Hematopoietic multipotent progenitor cell treated with erythropoietin and hydrocortisone succinate and interleukin-3 and kit ligand, for 15 days (in vitro differentiated cells): Measurements from ENCODE around the gene PCDHGA11.
A peak's percentile ranks its signal among the peaks of the same experiment; 100 is the strongest.
"Not testable (repeated sequence)": the region's sequence is repeated elsewhere in the genome, so short reads cannot be mapped to it uniquely, and the experiment has no call there.

Experiments used
- DNase-seq: peaks from one replicate; pipeline ENCODE4 v3.0.0-alpha.2; 2015; ENCODE audit warnings: low spot score

PCDHGA11 gene

DNA sequence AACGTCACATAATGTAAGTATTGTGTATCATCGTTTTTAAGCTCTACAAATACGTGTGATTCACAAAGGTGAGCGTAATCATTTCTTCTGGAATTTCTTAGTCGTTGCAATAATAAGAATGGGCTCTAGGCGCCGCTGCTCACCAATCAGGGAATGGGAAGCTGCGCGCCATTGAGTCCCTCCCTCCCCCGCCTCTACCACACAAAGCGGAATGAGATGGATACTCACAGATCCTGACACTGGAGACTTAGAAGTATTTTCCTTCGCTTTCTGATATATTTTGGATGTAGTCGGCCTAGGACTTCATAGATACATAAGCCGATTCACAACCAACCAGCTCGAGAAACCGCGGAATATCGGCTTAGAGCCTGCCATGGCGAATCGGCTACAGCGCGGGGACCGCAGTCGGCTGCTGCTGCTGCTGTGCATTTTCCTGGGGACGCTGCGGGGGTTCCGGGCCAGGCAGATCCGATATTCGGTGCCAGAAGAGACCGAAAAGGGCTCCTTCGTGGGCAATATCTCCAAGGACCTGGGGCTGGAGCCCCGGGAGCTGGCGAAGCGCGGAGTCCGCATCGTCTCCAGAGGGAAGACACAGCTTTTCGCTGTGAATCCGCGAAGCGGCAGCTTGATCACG lies at the start of gene PCDHGA11:
PCDHGA11 (plus strand) TSS at position 197 of the 634 bp plus-strand sequence; CDS start at position 374, 177 bp downstream.
- peak; percentile 49 for DNase-seq

DNA sequence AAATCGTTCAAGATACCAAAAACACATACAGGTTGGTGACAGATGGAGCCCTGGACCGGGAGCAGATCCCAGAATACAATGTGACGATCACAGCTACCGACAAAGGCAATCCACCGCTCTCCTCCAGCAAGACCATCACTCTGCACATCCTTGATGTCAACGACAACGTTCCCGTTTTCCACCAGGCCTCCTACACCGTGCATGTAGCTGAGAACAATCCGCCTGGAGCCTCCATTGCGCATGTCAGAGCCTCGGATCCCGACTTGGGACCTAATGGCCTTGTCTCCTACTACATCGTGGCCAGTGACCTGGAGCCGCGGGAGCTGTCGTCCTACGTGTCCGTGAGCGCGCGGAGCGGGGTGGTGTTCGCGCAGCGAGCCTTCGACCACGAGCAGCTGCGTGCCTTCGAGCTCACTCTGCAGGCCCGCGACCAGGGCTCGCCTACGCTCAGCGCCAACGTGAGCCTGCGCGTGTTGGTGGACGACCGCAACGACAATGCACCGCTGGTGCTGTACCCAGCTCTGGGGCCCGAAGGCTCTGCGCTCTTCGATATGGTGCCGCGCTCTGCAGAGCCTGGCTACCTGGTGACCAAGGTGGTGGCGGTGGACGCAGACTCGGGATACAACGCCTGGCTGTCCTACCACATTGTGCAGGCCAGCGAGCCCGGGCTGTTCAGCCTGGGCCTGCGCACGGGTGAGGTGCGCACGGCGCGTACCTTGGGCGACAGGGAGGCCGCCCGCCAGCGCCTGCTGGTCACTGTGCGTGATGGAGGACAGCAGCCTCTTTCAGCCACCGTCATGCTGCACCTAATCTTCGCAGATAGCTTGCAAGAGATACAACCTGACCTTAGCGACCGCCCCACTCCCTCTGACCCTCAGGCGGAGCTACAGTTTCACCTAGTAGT lies 49.0 kb upstream of the PCDHGA11 start:
- DNase-seq = no peak

DNA sequence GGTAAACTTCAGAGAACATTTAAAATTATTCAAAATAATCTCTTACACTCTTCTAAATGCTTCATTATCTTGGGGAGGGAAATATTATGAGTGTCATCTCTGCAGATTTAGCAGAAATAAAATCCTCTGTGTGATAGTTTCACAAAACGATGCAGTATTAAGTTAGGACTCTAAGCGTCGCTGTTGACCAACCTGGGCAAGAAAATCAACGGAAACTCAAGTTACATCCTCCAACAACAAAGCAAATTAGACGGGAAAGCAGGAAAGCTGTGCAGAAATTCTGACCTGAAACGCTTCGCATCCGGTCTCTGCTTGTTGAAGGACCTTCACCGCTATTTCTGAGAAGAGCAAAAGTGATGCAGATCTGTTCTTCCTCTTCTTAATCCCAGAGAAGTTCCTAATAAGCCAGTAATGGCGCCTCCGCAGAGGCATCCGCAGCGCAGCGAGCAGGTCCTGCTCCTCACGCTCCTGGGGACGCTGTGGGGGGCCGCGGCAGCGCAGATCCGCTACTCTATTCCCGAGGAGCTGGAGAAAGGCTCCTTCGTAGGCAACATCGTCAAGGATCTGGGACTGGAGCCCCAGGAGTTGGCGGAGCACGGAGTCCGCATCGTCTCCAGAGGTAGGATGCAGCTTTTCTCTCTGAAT lies 47.1 kb upstream of the PCDHGA11 start, which contains the start of gene PCDHGA6:
PCDHGA6 (plus strand) TSS at position 219 of the 645 bp plus-strand sequence; CDS start at position 412, 193 bp downstream.
- DNase-seq = no peak

GRCh38 chr5:141374627-141375026 lies 46.2 kb upstream of the PCDHGA11 start:
- no peak for DNase-seq

GRCh38 chr5:141375444-141376155 lies 45.3 kb upstream of the PCDHGA11 start:
- DNase-seq = not testable (repeated sequence)

- no peak for DNase-seq
Measured at GRCh38 chr5:141382469-141383294, 38.2 kb upstream of the PCDHGA11 start, which contains the start of gene PCDHGA7. Gene PCDHGA7, plus strand, starts transcription at chr5:141382742. Its CDS starts 158 bp downstream, at chr5:141382900.

GRCh38 chr5:141383345-141383744 lies 37.5 kb upstream of the PCDHGA11 start:
- no peak for DNase-seq

GRCh38 chr5:141384471-141385267 lies 36.2 kb upstream of the PCDHGA11 start:
- no peak for DNase-seq

- not testable (repeated sequence) for DNase-seq
Measured at GRCh38 chr5:141387557-141388311, 33.1 kb upstream of the PCDHGA11 start, which contains the start of gene PCDHGB4. Gene PCDHGB4, plus strand, starts transcription at chr5:141387698. Its CDS starts 187 bp downstream, at chr5:141387885.

- no peak for DNase-seq
Measured at GRCh38 chr5:141388661-141389060, 32.2 kb upstream of the PCDHGA11 start.

DNA sequence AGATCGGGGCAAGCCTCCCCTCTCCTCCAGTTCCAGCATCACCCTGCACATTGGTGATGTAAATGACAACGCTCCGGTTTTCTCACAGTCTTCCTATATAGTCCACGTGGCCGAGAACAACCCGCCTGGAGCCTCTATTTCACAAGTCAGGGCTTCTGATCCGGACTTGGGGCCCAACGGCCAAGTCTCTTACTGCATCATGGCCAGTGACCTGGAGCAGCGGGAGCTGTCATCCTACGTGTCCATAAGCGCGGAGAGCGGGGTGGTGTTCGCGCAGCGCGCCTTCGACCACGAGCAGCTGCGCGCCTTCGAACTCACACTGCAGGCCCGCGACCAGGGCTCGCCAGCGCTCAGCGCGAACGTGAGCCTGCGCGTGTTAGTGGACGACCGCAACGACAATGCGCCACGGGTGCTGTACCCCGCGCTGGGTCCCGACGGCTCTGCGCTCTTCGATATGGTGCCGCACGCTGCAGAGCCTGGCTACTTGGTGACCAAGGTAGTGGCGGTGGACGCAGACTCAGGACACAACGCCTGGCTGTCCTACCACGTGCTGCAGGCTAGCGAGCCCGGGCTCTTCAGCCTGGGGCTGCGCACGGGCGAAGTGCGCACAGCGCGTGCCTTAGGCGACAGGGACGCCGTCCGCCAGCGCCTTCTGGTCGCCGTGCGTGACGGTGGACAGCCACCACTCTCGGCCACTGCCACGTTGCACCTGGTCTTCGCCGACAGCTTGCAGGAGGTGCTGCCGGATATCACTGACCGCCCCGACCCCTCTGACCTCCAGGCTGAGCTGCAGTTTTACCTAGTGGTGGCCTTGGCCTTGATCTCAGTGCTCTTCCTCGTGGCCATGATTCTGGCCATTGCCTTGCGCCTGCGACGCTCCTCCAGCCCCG lies 31.5 kb upstream of the PCDHGA11 start:
- DNase-seq = no peak

- DNase-seq = no peak
Measured at GRCh38 chr5:141392429-141393198, 28.2 kb upstream of the PCDHGA11 start, which contains the start of gene PCDHGA8. Gene PCDHGA8, plus strand, starts transcription at chr5:141392633. Its CDS starts 181 bp downstream, at chr5:141392814.

GRCh38 chr5:141393267-141393666 lies 27.6 kb upstream of the PCDHGA11 start:
- no peak for DNase-seq

GRCh38 chr5:141394401-141395187 lies 26.3 kb upstream of the PCDHGA11 start:
- not testable (repeated sequence) for DNase-seq

DNA sequence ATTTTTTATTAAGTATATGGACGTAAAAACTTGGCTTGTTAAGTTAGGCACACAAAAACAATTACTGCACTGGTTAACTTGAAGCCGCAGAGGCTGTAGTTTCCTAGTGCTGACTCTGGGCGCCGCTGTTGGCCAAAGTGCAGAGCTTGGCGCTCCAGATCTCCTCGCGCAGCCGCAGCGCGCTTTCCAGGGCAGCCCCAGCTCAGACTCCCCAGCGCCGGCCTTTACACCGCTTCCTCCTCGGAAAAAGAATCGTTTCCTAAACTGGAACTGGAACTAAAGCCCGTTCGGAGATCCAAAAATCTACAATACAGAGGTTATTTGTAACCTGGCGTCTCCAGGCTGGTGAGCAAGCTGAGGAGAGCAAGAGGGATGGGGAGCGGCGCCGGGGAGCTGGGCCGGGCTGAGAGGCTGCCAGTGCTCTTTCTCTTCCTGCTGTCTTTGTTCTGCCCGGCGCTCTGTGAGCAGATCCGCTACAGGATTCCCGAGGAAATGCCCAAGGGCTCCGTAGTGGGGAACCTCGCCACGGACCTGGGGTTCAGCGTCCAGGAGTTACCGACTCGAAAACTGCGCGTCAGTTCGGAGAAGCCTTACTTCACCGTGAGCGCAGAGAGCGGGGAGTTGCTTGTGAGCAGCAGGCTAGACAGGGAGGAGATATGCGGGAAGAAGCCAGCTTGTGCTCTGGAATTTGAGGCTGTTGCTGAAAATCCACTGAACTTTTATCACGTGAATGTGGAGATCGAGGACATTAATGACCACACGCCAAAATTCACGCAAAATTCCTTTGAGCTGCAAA lies 22.9 kb upstream of the PCDHGA11 start, which contains the start of gene PCDHGB5:
PCDHGB5 (plus strand) TSS at position 192 of the 796 bp plus-strand sequence; CDS start at position 373, 181 bp downstream.
- not testable (repeated sequence) for DNase-seq
